K562 (cell line): Measurements from ENCODE around the gene PTPRG.

Experiments used
- EHMT2 ChIP-seq: fragments of 450-650 bp; IDR thresholded peaks from 2 replicates; pipeline ENCODE4 v1.6.1; 2018; ENCODE audit warnings: antibody characterized with exemption
- POLR2AphosphoS5 ChIP-seq: IDR thresholded peaks from 2 replicates; pipeline ENCODE4 v1.6.1; 2011; ENCODE audit warnings: mild to moderate bottlenecking, low read depth, low read length, moderate library complexity; ENCODE audit not compliant: control insufficient read depth, insufficient read depth
- RHOXF2B ChIP-seq: fragments of 250-450 bp; sonication (Bioruptor Pico); conservative IDR thresholded peaks from 2 replicates; pipeline ENCODE4 v1.5.1; 2021
- SIN3A ChIP-seq, 2 experiments: fragments of 150-350 bp in 1 of 2; IDR thresholded peaks; 2 replicates each; pipeline ENCODE4 v1.6.1; 2011 to 2016; ENCODE audit warnings: borderline replicate concordance in 2 of 2, low read depth in 2 of 2, low read length in 2 of 2, mild to moderate bottlenecking in 2 of 2, moderate library complexity in 2 of 2; ENCODE audit not compliant: control insufficient read depth in 1 of 2
- TARDBP ChIP-seq: fragments of 450-650 bp; IDR thresholded peaks from 2 replicates; pipeline ENCODE4 v1.6.1; 2016
- TBP ChIP-seq: optimal IDR thresholded peaks from 2 replicates; pipeline ENCODE3; 2011; ENCODE audit warnings: low read depth, low read length, improper control_type of control experiment
- ZNF644 ChIP-seq: fragments of 200-800 bp; sonication (Bioruptor generic); IDR thresholded peaks from 2 replicates; pipeline ENCODE4 v1.6.1; 2016; ENCODE audit warnings: low read depth, missing genetic modification characterization, missing compliant biosample characterization
- TF ChIP-seq, protein P1 (sequence below): fragments of 200-600 bp; sonication (generic); IDR thresholded peaks from one replicate; pipeline ENCODE4 v1.6.1; 2012; ENCODE audit warnings: mild to moderate bottlenecking, low read depth, low read length, inconsistent platforms
- TF ChIP-seq, protein P2 (sequence below): sonication (generic); formaldehyde crosslinking; IDR thresholded peaks from 2 replicates; pipeline ENCODE4 v1.8.0; 2022; ENCODE audit warnings: mild to moderate bottlenecking, missing genetic modification reagents
- TF ChIP-seq, protein P3 (sequence below), 3 experiments: IDR thresholded peaks in 2 of 3; conservative IDR thresholded peaks in 1 of 3; 2 replicates each; pipeline ENCODE4 v1.5.1; 2011 to 2012; ENCODE audit warnings: low read length in 3 of 3, mild to moderate bottlenecking in 3 of 3, control low read depth in 2 of 3, improper control_type of control experiment in 1 of 3, inconsistent platforms in 1 of 3, low read depth in 1 of 3, mixed read lengths in 1 of 3, moderate library complexity in 1 of 3; ENCODE audit not compliant: insufficient read depth in 2 of 3

DNA sequence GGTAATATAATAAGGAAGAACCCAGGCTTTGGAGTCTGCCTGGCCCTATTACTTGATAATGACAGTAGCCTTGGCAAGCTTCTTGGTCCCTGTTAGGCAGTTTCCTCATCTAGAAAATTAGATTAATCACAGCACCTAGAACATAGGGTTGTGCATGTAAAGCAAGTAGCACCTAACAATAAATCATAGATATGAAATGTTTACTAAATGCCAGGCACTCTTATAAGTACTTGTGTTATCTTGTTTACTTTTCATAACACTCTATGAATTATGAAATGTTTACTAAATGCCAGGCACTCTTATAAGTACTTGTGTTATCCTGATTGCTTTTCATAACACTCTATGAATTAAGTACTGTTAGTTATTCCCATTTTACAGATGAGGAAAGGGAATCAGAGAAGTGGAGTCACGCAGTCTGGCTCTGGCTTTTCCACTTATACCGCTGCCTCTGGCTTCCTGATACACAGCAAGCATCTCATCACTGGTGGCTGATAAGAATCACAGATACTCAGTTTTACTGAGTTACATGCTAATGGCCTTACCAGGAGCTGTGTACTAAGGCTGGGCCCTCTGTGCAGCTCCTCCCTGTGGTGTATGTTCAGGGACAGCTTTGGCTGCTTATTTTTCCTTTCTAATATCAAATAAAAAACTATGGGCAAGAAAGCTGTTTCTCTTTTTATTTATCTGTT, 688.6 kb downstream of the PTPRG start:
- TF ChIP-seq TARDBP = no peak
- TF ChIP-seq, protein P1, sequence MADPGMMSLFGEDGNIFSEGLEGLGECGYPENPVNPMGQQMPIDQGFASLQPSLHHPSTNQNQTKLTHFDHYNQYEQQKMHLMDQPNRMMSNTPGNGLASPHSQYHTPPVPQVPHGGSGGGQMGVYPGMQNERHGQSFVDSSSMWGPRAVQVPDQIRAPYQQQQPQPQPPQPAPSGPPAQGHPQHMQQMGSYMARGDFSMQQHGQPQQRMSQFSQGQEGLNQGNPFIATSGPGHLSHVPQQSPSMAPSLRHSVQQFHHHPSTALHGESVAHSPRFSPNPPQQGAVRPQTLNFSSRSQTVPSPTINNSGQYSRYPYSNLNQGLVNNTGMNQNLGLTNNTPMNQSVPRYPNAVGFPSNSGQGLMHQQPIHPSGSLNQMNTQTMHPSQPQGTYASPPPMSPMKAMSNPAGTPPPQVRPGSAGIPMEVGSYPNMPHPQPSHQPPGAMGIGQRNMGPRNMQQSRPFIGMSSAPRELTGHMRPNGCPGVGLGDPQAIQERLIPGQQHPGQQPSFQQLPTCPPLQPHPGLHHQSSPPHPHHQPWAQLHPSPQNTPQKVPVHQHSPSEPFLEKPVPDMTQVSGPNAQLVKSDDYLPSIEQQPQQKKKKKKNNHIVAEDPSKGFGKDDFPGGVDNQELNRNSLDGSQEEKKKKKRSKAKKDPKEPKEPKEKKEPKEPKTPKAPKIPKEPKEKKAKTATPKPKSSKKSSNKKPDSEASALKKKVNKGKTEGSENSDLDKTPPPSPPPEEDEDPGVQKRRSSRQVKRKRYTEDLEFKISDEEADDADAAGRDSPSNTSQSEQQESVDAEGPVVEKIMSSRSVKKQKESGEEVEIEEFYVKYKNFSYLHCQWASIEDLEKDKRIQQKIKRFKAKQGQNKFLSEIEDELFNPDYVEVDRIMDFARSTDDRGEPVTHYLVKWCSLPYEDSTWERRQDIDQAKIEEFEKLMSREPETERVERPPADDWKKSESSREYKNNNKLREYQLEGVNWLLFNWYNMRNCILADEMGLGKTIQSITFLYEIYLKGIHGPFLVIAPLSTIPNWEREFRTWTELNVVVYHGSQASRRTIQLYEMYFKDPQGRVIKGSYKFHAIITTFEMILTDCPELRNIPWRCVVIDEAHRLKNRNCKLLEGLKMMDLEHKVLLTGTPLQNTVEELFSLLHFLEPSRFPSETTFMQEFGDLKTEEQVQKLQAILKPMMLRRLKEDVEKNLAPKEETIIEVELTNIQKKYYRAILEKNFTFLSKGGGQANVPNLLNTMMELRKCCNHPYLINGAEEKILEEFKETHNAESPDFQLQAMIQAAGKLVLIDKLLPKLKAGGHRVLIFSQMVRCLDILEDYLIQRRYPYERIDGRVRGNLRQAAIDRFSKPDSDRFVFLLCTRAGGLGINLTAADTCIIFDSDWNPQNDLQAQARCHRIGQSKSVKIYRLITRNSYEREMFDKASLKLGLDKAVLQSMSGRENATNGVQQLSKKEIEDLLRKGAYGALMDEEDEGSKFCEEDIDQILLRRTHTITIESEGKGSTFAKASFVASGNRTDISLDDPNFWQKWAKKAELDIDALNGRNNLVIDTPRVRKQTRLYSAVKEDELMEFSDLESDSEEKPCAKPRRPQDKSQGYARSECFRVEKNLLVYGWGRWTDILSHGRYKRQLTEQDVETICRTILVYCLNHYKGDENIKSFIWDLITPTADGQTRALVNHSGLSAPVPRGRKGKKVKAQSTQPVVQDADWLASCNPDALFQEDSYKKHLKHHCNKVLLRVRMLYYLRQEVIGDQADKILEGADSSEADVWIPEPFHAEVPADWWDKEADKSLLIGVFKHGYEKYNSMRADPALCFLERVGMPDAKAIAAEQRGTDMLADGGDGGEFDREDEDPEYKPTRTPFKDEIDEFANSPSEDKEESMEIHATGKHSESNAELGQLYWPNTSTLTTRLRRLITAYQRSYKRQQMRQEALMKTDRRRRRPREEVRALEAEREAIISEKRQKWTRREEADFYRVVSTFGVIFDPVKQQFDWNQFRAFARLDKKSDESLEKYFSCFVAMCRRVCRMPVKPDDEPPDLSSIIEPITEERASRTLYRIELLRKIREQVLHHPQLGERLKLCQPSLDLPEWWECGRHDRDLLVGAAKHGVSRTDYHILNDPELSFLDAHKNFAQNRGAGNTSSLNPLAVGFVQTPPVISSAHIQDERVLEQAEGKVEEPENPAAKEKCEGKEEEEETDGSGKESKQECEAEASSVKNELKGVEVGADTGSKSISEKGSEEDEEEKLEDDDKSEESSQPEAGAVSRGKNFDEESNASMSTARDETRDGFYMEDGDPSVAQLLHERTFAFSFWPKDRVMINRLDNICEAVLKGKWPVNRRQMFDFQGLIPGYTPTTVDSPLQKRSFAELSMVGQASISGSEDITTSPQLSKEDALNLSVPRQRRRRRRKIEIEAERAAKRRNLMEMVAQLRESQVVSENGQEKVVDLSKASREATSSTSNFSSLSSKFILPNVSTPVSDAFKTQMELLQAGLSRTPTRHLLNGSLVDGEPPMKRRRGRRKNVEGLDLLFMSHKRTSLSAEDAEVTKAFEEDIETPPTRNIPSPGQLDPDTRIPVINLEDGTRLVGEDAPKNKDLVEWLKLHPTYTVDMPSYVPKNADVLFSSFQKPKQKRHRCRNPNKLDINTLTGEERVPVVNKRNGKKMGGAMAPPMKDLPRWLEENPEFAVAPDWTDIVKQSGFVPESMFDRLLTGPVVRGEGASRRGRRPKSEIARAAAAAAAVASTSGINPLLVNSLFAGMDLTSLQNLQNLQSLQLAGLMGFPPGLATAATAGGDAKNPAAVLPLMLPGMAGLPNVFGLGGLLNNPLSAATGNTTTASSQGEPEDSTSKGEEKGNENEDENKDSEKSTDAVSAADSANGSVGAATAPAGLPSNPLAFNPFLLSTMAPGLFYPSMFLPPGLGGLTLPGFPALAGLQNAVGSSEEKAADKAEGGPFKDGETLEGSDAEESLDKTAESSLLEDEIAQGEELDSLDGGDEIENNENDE = no peak
- no peak for TF ChIP-seq TBP
- no peak for TF ChIP-seq RHOXF2B (CRISPR knock-in tag)
- TF ChIP-seq EHMT2 = no peak
- TF ChIP-seq ZNF644 (tag) = no peak
- no peak for TF ChIP-seq SIN3A (IDR thresholded peaks at IDR 0.05; ENCODE audit: borderline replicate concordance in 2 of 2, control insufficient read depth in 1 of 2, low read depth in 2 of 2, low read length in 2 of 2)
- TF ChIP-seq, protein P2, sequence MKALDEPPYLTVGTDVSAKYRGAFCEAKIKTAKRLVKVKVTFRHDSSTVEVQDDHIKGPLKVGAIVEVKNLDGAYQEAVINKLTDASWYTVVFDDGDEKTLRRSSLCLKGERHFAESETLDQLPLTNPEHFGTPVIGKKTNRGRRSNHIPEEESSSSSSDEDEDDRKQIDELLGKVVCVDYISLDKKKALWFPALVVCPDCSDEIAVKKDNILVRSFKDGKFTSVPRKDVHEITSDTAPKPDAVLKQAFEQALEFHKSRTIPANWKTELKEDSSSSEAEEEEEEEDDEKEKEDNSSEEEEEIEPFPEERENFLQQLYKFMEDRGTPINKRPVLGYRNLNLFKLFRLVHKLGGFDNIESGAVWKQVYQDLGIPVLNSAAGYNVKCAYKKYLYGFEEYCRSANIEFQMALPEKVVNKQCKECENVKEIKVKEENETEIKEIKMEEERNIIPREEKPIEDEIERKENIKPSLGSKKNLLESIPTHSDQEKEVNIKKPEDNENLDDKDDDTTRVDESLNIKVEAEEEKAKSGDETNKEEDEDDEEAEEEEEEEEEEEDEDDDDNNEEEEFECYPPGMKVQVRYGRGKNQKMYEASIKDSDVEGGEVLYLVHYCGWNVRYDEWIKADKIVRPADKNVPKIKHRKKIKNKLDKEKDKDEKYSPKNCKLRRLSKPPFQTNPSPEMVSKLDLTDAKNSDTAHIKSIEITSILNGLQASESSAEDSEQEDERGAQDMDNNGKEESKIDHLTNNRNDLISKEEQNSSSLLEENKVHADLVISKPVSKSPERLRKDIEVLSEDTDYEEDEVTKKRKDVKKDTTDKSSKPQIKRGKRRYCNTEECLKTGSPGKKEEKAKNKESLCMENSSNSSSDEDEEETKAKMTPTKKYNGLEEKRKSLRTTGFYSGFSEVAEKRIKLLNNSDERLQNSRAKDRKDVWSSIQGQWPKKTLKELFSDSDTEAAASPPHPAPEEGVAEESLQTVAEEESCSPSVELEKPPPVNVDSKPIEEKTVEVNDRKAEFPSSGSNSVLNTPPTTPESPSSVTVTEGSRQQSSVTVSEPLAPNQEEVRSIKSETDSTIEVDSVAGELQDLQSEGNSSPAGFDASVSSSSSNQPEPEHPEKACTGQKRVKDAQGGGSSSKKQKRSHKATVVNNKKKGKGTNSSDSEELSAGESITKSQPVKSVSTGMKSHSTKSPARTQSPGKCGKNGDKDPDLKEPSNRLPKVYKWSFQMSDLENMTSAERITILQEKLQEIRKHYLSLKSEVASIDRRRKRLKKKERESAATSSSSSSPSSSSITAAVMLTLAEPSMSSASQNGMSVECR (CRISPR knock-in tag) = no peak
- no peak for TF ChIP-seq POLR2AphosphoS5
- TF ChIP-seq, protein P3, sequence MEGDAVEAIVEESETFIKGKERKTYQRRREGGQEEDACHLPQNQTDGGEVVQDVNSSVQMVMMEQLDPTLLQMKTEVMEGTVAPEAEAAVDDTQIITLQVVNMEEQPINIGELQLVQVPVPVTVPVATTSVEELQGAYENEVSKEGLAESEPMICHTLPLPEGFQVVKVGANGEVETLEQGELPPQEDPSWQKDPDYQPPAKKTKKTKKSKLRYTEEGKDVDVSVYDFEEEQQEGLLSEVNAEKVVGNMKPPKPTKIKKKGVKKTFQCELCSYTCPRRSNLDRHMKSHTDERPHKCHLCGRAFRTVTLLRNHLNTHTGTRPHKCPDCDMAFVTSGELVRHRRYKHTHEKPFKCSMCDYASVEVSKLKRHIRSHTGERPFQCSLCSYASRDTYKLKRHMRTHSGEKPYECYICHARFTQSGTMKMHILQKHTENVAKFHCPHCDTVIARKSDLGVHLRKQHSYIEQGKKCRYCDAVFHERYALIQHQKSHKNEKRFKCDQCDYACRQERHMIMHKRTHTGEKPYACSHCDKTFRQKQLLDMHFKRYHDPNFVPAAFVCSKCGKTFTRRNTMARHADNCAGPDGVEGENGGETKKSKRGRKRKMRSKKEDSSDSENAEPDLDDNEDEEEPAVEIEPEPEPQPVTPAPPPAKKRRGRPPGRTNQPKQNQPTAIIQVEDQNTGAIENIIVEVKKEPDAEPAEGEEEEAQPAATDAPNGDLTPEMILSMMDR (IDR thresholded peaks at IDR 0.05 in 2 of 3, conservative IDR thresholded peaks at IDR 0.05 in 1 of 3; ENCODE audit: insufficient read depth in 2 of 3, low read depth in 1 of 3, low read length in 3 of 3) = no peak
